Epithelial cell of proximal tubule (primary cell): Measurements from ENCODE around the gene HINT2. TPM values are rescaled to one million over a fixed set of nuclear protein-coding genes. Genes with fewer than 3 reads are reported as not detected.

ENCODE experiments used
- DNase-seq: peaks from one replicate; pipeline ENCODE4 v3.0.0-alpha.2; 2011; ENCODE audit warnings: low read depth
- H3K4me3 ChIP-seq: 2 replicates; pipeline ENCODE4 v1.5.1; 2011; ENCODE audit warnings: low read depth, mild to moderate bottlenecking, low read length
- CTCF ChIP-seq: conservative IDR thresholded peaks from 2 replicates; pipeline ENCODE4 v1.5.1; 2012; ENCODE audit warnings: low read depth, mild to moderate bottlenecking, low read length
- total RNA-seq: library from RNA; depleted of rRNA; stranded (reverse); fragments of >200 nt; gene quantifications from 2 replicates; pipeline ENCODE4 v1.2.3, GENCODE V29; 2015

Gene HINT2
- total RNA-seq, 1 donor from 2014 or later = 25.9 TPM

GRCh38 chr9:35858458-35858857 is 43.6 kb upstream of the HINT2 start:
- TF ChIP-seq CTCF = no peak
- DNase-seq = no peak
- H3K4me3 ChIP-seq = no peak overlapping the region

DNA sequence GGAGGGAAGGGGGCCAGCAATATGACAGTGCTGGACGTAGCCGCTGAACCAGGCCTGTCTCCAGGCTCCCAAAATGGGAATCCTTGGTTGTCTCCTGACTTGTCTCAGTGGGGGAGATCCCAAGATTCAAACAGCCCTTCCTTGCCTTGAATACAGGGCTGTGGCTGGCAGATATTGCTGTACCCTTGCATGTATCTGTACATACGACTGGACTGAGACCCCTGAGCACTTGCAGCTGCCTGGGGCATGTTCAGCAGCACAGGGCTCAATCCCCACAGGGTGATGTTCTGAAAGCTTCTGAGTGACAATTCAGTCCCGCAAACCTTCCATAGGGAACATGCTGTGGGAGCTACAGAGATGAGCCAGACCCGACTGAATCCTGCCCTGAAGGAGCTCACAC is 42.0 kb upstream of the HINT2 start:
- no peak for DNase-seq
- TF ChIP-seq CTCF = no peak
- H3K4me3 ChIP-seq = no peak overlapping the region

DNA sequence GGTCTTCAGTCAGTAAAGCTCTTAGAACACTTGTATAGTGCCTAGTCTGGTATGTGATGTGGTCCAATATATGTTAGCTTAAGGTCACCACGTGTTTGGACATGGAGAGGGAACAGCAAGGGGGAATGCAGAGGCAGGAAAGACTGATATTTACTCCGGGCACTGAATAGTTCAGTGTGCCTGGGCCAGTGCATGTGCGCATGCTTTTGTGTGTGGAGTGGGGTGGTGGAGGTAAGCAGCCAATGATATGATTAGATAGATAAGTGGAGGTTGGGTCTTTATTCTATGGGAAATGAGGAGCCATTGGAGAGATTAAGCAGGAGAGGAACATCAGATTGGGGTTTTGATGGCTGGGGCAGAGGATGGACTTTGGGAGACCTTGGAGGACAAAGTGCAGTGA is 41.4 kb upstream of the HINT2 start:
- no peak for DNase-seq
- no peak overlapping the region for H3K4me3 ChIP-seq
- TF ChIP-seq CTCF = no peak

GRCh38 chr9:35854091-35854762 is 39.4 kb upstream of the HINT2 start:
- no peak overlapping the region for H3K4me3 ChIP-seq
- DNase-seq = no peak
- no peak for TF ChIP-seq CTCF

DNA sequence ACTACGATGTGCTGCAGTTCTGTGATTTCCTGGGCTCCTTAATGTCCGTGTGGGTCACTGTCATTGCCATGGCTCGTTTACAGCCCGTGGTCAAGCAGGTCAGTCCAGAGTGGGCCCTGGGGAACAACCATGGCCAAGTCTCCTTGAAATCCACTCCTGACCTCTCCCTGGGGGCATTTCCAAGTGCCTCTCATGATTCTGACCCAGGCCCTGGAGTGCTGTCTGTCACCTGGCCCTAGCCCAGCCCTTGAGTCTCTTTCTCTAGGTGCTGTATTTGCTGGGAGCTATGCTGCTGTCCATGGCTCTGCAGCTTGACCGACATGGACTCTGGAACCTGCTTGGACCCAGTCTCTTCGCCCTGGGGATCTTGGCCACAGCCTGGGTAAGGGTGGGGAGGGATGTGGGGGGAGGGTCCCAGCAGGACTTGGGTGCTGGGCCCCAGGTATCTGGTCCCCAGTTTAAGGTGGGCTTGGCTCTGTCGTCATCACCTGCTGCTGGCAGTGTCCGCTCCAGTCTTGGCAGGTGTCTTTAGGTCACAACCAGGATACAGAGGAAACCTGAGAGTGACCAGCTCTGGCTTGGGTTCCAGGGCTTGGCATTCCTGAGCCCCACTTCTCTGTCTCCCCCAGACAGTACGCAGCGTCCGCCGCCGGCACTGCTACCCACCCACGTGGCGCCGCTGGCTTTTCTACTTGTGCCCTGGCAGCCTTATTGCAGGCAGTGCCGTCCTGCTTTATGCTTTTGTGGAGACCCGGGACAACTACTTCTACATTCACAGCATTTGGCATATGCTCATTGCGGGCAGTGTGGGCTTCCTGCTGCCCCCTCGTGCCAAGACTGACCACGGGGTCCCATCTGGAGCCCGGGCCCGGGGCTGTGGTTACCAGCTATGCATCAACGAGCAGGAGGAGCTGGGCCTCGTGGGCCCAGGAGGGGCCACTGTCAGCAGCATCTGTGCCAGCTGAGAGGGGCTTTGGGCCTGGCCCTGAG is 38.3 kb upstream of the HINT2 start:
- no peak for DNase-seq
- no peak for TF ChIP-seq CTCF
- no peak overlapping the region for H3K4me3 ChIP-seq

GRCh38 chr9:35852267-35852815 is 37.5 kb upstream of the HINT2 start:
- no peak for DNase-seq
- H3K4me3 ChIP-seq = no peak overlapping the region
- TF ChIP-seq CTCF = no peak
